H9 (cell line): ENCODE results near the gene CPT1B. TPM values are rescaled to one million over a fixed set of nuclear protein-coding genes. Genes with fewer than 3 reads are reported as not detected.

Source experiments
- DNase-seq: peaks from one replicate; pipeline ENCODE4 v3.0.0-alpha.2; 2017
- H2AFZ ChIP-seq: one replicate; pipeline ENCODE4 v1.6.1; 2013; ENCODE audit warnings: mild to moderate bottlenecking, low read length, control low read depth, moderate library complexity
- H2AK5ac ChIP-seq: 2 replicates; pipeline ENCODE4 v1.6.1; 2013; ENCODE audit warnings: low read length, control low read depth, mixed read lengths; ENCODE audit not compliant: insufficient read length
- H2BK120ac ChIP-seq: one replicate; pipeline ENCODE4 v1.6.1; 2013; ENCODE audit warnings: low read depth, mild to moderate bottlenecking, low read length, control low read depth, inconsistent platforms; ENCODE audit not compliant: poor library complexity, severe bottlenecking
- H2BK12ac ChIP-seq: 2 replicates; pipeline ENCODE4 v1.6.1; 2013; ENCODE audit warnings: low read length, control low read depth, mixed read lengths, low read depth; ENCODE audit not compliant: insufficient read length
- H2BK15ac ChIP-seq: 2 replicates; pipeline ENCODE4 v1.6.1; 2013; ENCODE audit warnings: low read depth, low read length, control low read depth
- H2BK20ac ChIP-seq: one replicate; pipeline ENCODE4 v1.6.1; 2013; ENCODE audit warnings: low read depth, mild to moderate bottlenecking, low read length, control low read depth, inconsistent platforms; ENCODE audit not compliant: poor library complexity, severe bottlenecking
- H2BK5ac ChIP-seq: 2 replicates; pipeline ENCODE4 v1.6.1; 2013; ENCODE audit warnings: low read length, control low read depth, mixed read lengths; ENCODE audit not compliant: insufficient read length
- H3K14ac ChIP-seq: 2 replicates; pipeline ENCODE4 v1.6.1; 2013; ENCODE audit warnings: low read length, control low read depth; ENCODE audit not compliant: insufficient read depth
- H3K18ac ChIP-seq: 2 replicates; pipeline ENCODE4 v1.6.1; 2013; ENCODE audit warnings: low read depth, mild to moderate bottlenecking, mixed read lengths, low read length, control low read depth; ENCODE audit not compliant: insufficient read length
- H3K23ac ChIP-seq: 2 replicates; pipeline ENCODE4 v1.6.1; 2013; ENCODE audit warnings: low read length, control low read depth, mixed read lengths, low read depth; ENCODE audit not compliant: insufficient read length
- H3K23me2 ChIP-seq: 2 replicates; pipeline ENCODE4 v1.6.1; 2013; ENCODE audit warnings: low read depth, mild to moderate bottlenecking, mixed read lengths, low read length, control low read depth; ENCODE audit not compliant: insufficient read length, poor library complexity, severe bottlenecking
- H3K27ac ChIP-seq: 2 replicates; pipeline ENCODE4 v1.5.1; 2013; ENCODE audit warnings: low read length, control low read depth, mixed read lengths, low read depth; ENCODE audit not compliant: insufficient read length
- H3K27me3 ChIP-seq: 2 replicates; pipeline ENCODE4 v1.6.1; 2013; ENCODE audit warnings: low read length, control low read depth, inconsistent platforms; ENCODE audit not compliant: insufficient read depth
- H3K4ac ChIP-seq: 2 replicates; pipeline ENCODE4 v1.6.1; 2013; ENCODE audit warnings: low read depth, mild to moderate bottlenecking, control low read depth, inconsistent platforms, low read length, moderate library complexity
- H3K4me1 ChIP-seq: 2 replicates; pipeline ENCODE4 v1.6.1; 2013; ENCODE audit warnings: low read length, control low read depth, inconsistent platforms; ENCODE audit not compliant: insufficient read depth
- H3K4me2 ChIP-seq: 2 replicates; pipeline ENCODE4 v1.6.1; 2013; ENCODE audit warnings: low read length, control low read depth, mixed read lengths; ENCODE audit not compliant: insufficient read length, insufficient read depth
- H3K56ac ChIP-seq: 2 replicates; pipeline ENCODE4 v1.6.1; 2013; ENCODE audit warnings: low read depth, mild to moderate bottlenecking, mixed read lengths, low read length, control low read depth; ENCODE audit not compliant: insufficient read length
- H3K79me1 ChIP-seq: 2 replicates; pipeline ENCODE4 v1.6.1; 2013; ENCODE audit warnings: low read depth, mild to moderate bottlenecking, moderate library complexity, low read length, control low read depth, inconsistent platforms; ENCODE audit not compliant: insufficient read depth, poor library complexity, severe bottlenecking
- H3K79me2 ChIP-seq: 2 replicates; pipeline ENCODE4 v1.6.1; 2013; ENCODE audit warnings: low read length, control low read depth, inconsistent platforms; ENCODE audit not compliant: insufficient read depth
- H3K9ac ChIP-seq: 2 replicates; pipeline ENCODE4 v1.6.1; 2013; ENCODE audit warnings: low read length, control low read depth, mixed read lengths; ENCODE audit not compliant: insufficient read length; ENCODE audit errors: extremely low read depth
- H3K9me3 ChIP-seq: one replicate; pipeline ENCODE4 v1.6.1; 2013; ENCODE audit warnings: low read depth, low read length, inconsistent platforms; ENCODE audit not compliant: control insufficient read depth
- H3T11ph ChIP-seq: one replicate; pipeline ENCODE4 v1.6.1; 2013; ENCODE audit warnings: mild to moderate bottlenecking, low read length, control low read depth, inconsistent platforms
- H4K20me1 ChIP-seq: one replicate; pipeline ENCODE4 v1.6.1; 2013; ENCODE audit not compliant: control insufficient read depth, insufficient read length, insufficient read depth
- H4K5ac ChIP-seq: 2 replicates; pipeline ENCODE4 v1.6.1; 2013; ENCODE audit warnings: low read depth, mild to moderate bottlenecking, mixed read lengths, low read length, control low read depth; ENCODE audit not compliant: insufficient read length
- H4K8ac ChIP-seq: replicated peaks from 2 replicates; pipeline ENCODE4 v1.6.1; 2013; ENCODE audit warnings: low read length, control low read depth, mixed read lengths, low read depth; ENCODE audit not compliant: insufficient read length
- H4K91ac ChIP-seq: 2 replicates; pipeline ENCODE4 v1.6.1; 2013; ENCODE audit warnings: low read depth, mild to moderate bottlenecking, moderate library complexity, mixed read lengths, low read length, control low read depth; ENCODE audit not compliant: insufficient read length
- H3K27ac Mint-ChIP-seq, 3 experiments: 2 replicates in 2 of 3; 3 replicates in 1 of 3; pipeline ENCODE4 v1.8.0; 2020 to 2021; ENCODE audit warnings: mixed read lengths in 3 of 3, mild to moderate bottlenecking in 1 of 3, moderate library complexity in 1 of 3
- H3K27me3 Mint-ChIP-seq: 2 replicates; pipeline ENCODE4 v1.8.0; 2021; ENCODE audit warnings: low read depth, mild to moderate bottlenecking, moderate library complexity, mixed read lengths
- H3K36me3 Mint-ChIP-seq, 3 experiments: 2 replicates in 2 of 3; 3 replicates in 1 of 3; pipeline ENCODE4 v1.8.0; 2020 to 2021; ENCODE audit warnings: low read depth in 3 of 3, mixed read lengths in 3 of 3; ENCODE audit not compliant: insufficient read depth in 1 of 3
- H3K4me1 Mint-ChIP-seq, 2 experiments: 2 replicates each; pipeline ENCODE4 v1.8.0; 2020; ENCODE audit warnings: mixed read lengths in 2 of 2
- H3K4me3 Mint-ChIP-seq, 2 experiments: 2 replicates in 1 of 2; 3 replicates in 1 of 2; pipeline ENCODE4 v1.8.0; 2020 to 2021; ENCODE audit warnings: mild to moderate bottlenecking in 2 of 2, mixed read lengths in 2 of 2, moderate library complexity in 1 of 2
- H3K9me3 Mint-ChIP-seq, 2 experiments: 2 replicates in 1 of 2; 3 replicates in 1 of 2; pipeline ENCODE4 v1.8.0; 2020; ENCODE audit warnings: mild to moderate bottlenecking in 2 of 2, mixed read lengths in 2 of 2, moderate library complexity in 1 of 2
- WGBS: extraction: QIAGEN DNeasy Blood & Tissue Kit; methylation state at CpG from one replicate; pipeline ENCODE4 v1.1.7; 2013; ENCODE audit warnings: missing lambda C conversion rate, low lambda C conversion rate, mixed read lengths; ENCODE audit not compliant: insufficient read length; ENCODE audit errors: extremely low coverage; 5-methylcytosine and 5-hydroxymethylcytosine counted together
- total RNA-seq: library from RNA; stranded (reverse); gene quantifications from 2 replicates; pipeline ENCODE4 v1.2.1, GENCODE V29; 2021
- TF ChIP-seq, protein P1 (sequence below): fragments of 200-600 bp; sonication (generic); conservative IDR thresholded peaks from 3 replicates; pipeline ENCODE4 v1.8.0; 2021; ENCODE audit warnings: antibody characterized with exemption, mild to moderate bottlenecking

Gene CPT1B
- total RNA-seq, 1 experiment from 2014 or later, result 65.7 TPM

GRCh38 chr22:50562523-50563412 is 15.5 kb downstream of the CPT1B start, which contains the start of gene SYCE3:
Gene SYCE3 (minus strand): TSS chr22:50562919. CDS start chr22:50556405, 6,514 bp downstream.
- H2AK5ac ChIP-seq, result no peak within 1 kb of the TSS
- no peak within 1 kb of the TSS for H3K56ac ChIP-seq
- no peak within 1 kb of the TSS for H4K91ac ChIP-seq
- Mint-ChIP-seq H3K4me3 (peak within 1 kb of the TSS; percentile 81 to 91), H3K9me3 (no peaks in the 10 kb centered on the region), H3K36me3 (peaks cover 0 to 3% (median 2%) of the 10 kb centered on the region in 3 experiments; a peak in 4 of 7 replicates), H3K4me1 (peaks cover 9 to 10% of the 10 kb centered on the region in 2 experiments), H3K27me3 (peaks cover 43% of the 10 kb centered on the region), H3K27ac (no peak within 1 kb of the TSS)
- H2BK12ac ChIP-seq, result no peak within 1 kb of the TSS
- no peak within 1 kb of the TSS for H2AFZ ChIP-seq
- no peak within 1 kb of the TSS for H3K27ac ChIP-seq
- no peak within 1 kb of the TSS for H3T11ph ChIP-seq
- H3K9me3 ChIP-seq, result no peaks in the 10 kb centered on the region
- no peak within 1 kb of the TSS for H2BK15ac ChIP-seq
- H4K8ac ChIP-seq, result no peak within 1 kb of the TSS
- no peak within 1 kb of the TSS for H3K14ac ChIP-seq
- no peaks in the 10 kb centered on the region for H3K23me2 ChIP-seq
- H4K20me1 ChIP-seq, result no peaks in the 10 kb centered on the region
- no peak within 1 kb of the TSS for H2BK120ac ChIP-seq
- WGBS, result no CpG with 5 or more reads among the region's 61 CpGs
- H4K5ac ChIP-seq, result no peak within 1 kb of the TSS
- H3K79me2 ChIP-seq, result no peaks in the 10 kb centered on the region
- H2BK5ac ChIP-seq, result no peak within 1 kb of the TSS
- H3K79me1 ChIP-seq, result no peaks in the 10 kb centered on the region
- H3K18ac ChIP-seq, result no peak within 1 kb of the TSS
- no peak within 1 kb of the TSS for H3K23ac ChIP-seq
- no peaks in the 10 kb centered on the region for H3K27me3 ChIP-seq
- H3K4me2 ChIP-seq, result peak within 1 kb of the TSS; percentile 91
- no peak within 1 kb of the TSS for H2BK20ac ChIP-seq
- peak; percentile 97 for DNase-seq
- H3K9ac ChIP-seq, result peak within 1 kb of the TSS; percentile 9
- H3K4me1 ChIP-seq, result no peaks in the 10 kb centered on the region
- TF ChIP-seq, protein P1, sequence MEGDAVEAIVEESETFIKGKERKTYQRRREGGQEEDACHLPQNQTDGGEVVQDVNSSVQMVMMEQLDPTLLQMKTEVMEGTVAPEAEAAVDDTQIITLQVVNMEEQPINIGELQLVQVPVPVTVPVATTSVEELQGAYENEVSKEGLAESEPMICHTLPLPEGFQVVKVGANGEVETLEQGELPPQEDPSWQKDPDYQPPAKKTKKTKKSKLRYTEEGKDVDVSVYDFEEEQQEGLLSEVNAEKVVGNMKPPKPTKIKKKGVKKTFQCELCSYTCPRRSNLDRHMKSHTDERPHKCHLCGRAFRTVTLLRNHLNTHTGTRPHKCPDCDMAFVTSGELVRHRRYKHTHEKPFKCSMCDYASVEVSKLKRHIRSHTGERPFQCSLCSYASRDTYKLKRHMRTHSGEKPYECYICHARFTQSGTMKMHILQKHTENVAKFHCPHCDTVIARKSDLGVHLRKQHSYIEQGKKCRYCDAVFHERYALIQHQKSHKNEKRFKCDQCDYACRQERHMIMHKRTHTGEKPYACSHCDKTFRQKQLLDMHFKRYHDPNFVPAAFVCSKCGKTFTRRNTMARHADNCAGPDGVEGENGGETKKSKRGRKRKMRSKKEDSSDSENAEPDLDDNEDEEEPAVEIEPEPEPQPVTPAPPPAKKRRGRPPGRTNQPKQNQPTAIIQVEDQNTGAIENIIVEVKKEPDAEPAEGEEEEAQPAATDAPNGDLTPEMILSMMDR, result peak; percentile 97
- no peak within 1 kb of the TSS for H3K4ac ChIP-seq
